Hematopoietic multipotent progenitor cell treated with erythropoietin and hydrocortisone succinate and interleukin-3 and kit ligand, for 8 days (in vitro differentiated cells): ENCODE measurements around the gene VPS37D.
A peak's percentile ranks its signal among the peaks of the same experiment; 100 is the strongest.

ENCODE experiments used
- DNase-seq: peaks from one replicate; pipeline ENCODE4 v3.0.0-alpha.2; 2015

Gene VPS37D

DNA sequence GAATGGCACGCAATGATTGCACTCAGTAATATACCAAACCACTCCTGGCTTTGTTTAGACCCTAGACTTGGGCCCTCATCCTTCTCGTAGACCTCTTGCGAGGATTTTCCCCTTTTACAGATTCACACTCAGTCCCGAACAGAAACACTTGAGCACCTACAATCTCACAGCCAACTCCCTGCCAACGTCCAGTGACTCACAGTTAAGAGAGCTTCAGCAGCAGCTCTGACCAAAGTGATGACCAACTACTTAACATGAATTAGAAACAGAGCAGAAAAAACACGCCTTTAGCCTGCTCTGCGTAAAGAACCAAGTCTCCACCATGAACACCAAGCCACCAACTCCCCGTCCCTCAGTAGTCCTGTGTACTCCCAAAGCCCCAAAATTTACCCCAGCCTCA is 13.4 kb downstream of the VPS37D start:
- DNase-seq: no peak

DNA sequence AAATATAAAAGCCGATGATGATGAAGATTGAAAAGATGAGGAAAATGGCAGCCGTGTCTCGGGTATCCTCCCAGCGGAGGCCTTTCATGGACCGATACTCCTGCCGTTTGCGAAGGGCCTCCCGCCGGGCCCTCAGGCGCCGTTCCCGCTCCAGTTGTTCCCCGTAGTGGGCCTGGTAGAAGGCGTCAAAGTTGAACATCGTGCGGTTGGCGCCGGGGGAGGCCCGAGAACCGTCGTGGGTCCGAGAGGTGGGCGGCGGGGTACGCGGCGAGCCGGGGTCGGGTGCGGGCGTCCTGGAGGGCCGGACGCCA is 15.1 kb downstream of the VPS37D start:
- no peak for DNase-seq

- DNase-seq: peak; percentile 93
Observed at GRCh38 chr7:73683056-73683787, 15.6 kb downstream of the VPS37D start, which contains the start of the genes BUD23 and DNAJC30. Gene BUD23, plus strand, starts transcription at chr7:73683597. Its CDS starts 29 bp downstream, at chr7:73683626. Gene DNAJC30, minus strand, starts transcription at chr7:73683453. Its CDS starts 30 bp downstream, at chr7:73683423.

DNA sequence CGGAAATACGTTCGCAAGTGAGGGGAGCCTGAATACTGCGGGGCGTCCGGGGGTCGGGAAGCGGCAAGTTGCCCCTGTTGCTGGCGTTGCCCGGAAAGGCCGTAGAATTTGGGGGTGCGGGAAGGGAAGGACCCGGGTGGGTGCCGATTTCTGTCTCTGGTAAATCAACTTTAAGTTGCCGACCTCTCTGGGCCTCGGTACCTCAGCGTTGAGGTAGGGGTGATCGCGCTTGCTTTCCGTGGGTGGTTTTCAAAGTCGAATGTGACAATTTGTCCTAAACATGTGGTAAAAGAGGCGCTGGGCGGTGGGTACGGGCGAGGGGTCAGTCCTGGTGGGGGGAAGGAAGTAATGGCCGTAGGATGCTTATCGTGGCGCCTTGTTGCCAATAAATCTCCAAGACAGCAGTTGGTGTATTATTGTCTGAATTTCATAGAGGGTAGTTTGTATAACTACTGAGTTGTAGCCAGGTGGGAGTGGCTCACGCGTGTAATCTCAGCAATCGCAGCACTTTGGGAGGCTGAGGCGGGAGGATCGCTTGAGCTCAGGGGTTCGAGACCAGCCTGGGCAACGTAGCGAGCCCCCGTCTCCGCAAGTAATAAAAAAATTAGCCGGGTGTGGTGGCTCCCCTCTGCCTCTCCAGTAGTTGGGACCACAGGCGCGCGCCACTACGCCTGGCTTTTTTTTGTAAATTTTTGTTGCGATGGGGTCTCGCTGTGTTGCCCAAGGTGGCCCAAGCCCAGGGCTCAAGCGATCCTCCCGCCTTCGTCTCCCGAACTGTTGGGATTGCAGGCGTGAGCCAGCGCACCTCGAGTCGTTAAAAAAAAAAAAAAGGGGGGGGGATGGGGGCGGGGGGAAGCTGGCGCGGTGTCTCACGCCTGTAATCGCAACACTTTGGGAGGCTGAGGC is 16.4 kb downstream of the VPS37D start:
- DNase-seq: peak; percentile 31

GRCh38 chr7:73685311-73685710 is 17.7 kb downstream of the VPS37D start:
- DNase-seq: no peak

DNA sequence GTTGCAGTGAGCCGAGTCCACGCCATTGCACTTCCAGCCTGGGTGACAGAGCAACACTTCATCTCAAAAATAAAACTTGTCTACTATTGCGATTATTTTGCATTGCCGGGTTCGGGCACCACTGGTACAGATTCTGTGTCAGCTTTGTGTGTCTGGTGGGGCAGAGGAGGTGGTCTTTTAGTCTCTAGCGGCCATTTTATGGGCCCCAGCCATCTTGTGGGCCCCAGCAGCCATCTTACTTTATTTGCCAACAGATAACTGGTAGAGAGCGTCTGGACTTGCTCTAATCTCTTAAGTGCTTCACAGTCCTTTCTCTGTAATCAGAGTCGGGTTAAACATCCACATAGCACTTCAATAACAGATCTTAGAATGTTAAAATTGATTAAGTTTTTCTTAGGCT is 20.7 kb downstream of the VPS37D start:
- DNase-seq: no peak

- DNase-seq: no peak
Observed at GRCh38 chr7:73690646-73691045, 23.0 kb downstream of the VPS37D start.

DNA sequence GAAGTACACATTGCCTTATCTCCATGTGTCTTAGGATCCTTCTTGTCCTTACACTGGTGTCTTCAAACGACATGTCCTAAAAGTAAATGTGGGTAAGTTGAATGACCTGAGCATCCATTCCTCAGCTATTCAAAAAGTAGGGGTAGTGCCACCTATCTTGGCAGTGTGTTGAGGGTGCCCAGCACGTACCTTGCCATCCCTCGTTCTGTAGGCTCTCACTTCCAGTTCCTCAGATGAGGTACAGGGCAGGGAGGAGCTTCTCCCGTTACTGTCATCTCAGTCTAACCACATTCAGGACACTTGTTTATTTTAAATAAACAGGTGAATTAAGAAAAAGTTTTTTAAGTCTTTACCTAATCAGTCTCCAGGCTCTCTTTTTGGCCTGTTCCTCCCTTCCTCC is 28.7 kb downstream of the VPS37D start:
- DNase-seq: no peak

DNA sequence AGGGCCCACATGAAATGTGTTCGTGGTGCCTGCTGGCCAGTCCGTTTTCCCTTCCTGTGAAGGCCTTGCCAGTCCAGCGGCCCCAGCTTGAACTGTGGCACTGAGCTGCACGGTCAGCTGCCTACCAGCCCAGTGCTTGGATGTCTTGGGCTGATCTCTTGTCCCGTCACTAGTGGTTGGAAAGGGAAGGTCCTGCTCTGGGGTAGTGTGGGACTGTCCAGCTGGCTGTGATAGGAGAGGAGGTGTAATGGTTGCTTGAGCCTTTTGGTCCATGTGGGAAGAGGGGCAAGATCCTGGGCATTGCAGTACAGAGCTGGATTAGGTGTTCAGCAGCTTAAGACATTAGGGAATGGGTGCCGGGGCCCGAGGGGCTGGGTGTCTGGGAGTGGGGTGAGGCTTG is 30.8 kb downstream of the VPS37D start:
- DNase-seq: no peak

DNA sequence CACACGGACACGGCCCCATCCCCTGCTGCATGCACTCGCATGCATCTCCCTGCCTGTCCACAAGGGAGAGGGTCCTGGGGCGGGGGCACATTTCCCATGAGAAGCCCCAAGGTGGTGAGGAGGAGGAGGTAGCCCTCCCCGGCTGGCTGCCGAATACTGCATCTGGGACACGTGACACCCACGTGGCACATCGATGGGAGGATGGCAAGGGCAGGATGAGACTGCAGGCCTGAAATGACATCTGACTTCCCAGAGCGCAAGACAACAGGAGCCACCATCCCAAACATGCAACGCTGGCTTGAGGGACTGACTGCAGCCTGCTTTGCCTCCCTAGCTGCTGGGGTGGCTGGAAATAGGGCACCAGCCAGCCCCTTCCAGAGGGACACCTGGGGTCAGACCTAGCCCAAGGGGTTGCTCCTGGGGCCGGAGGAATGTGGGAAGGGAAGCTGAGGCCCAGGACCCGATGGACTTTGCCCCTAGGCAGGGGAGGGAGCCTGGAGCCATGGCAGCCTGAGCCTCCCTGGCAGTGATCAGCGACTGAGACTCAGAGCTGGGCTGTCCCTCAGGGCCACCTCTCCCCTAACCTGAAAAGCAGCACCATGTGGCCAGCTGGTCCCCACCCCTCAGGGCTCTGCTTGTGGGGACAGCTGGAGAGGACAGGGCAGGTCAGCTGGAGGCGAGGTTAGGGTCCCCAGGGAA is 31.9 kb downstream of the VPS37D start:
- no peak for DNase-seq

GRCh38 chr7:73700069-73700423 is 32.4 kb downstream of the VPS37D start:
- DNase-seq: no peak

DNA sequence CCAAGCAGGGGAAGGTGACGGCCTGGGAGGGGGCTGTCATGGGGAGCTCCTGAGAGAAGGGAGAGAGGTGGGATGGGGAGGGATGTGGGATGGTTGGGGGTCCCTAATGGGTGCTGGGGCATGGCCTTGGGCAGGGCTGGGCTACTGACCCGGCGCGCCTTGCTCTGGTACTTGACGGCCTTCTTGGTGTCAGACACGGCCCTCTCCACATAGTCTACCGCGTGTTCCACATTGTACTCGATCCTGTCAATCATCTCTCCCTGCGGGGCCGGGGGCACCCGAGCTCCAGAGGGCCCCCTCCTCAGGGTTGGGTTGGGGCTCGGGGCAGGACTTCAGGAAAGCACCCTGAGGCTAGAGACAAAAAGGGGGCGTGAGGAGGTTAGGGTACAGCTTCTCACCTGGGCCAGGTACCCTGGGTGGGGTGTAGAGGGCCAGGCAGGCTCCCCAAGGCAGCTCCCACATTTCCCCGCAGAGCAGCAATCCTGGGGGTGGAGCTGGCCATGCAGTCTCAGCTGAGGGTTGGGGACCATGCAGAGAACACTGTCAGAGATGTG is 33.0 kb downstream of the VPS37D start:
- DNase-seq: no peak

DNA sequence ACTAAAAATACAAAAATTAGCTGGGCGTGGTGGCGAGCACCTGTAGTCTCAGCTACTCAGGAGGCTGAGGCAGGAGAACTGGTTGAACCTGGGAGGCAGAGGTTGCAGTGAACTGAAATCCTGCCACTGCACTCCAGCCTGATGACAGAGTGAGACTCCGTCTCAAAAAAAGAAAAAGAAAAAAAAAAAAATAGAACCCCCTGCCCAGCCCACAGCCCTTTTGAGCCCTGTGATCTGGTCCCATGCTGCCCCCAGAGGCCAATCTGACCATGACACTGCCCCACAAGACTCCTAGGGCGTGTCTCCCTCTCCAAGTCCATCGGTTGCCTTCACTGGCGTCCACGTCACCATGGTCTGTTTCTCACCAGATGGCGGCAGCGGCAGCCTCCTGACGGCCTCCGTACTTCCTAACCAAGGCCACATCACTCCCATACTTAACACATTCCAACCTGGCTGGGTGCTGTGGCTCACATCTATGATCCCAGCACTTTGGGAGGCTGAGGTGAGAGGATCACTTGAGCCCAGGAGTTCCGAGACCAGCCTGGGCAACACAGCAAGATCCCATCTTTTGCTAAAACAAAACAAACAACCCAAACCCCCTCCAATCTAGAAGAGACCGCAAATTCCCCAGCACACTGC is 33.8 kb downstream of the VPS37D start:
- DNase-seq: peak; percentile 56

- no peak for DNase-seq
Observed at GRCh38 chr7:73702226-73702625, 34.6 kb downstream of the VPS37D start.

GRCh38 chr7:73702665-73703064 is 35.0 kb downstream of the VPS37D start:
- no peak for DNase-seq

DNA sequence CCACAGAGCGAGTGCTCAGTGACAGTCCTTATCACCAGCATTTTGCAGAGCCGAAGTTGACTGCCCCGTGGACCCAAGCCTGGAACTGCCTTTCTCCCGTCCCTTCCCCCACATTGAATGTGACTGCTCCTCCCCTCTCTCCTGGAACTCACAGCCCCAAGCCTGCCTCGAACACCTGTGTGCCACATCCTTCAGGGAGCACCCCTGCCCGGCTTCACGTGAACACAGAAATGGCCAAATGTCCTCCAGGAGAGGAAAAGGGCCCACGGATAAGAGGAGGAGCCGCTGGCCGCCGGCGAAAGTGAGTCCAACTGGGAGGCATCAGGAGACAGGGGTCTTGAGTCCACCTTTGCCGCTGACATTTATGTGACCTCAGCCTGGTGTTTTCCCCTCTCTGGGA is 35.6 kb downstream of the VPS37D start:
- DNase-seq: no peak

- peak; percentile 58 for DNase-seq
Observed at GRCh38 chr7:73703757-73704639, 36.4 kb downstream of the VPS37D start.

- no peak for DNase-seq
Observed at GRCh38 chr7:73704640-73705550, 37.3 kb downstream of the VPS37D start.

DNA sequence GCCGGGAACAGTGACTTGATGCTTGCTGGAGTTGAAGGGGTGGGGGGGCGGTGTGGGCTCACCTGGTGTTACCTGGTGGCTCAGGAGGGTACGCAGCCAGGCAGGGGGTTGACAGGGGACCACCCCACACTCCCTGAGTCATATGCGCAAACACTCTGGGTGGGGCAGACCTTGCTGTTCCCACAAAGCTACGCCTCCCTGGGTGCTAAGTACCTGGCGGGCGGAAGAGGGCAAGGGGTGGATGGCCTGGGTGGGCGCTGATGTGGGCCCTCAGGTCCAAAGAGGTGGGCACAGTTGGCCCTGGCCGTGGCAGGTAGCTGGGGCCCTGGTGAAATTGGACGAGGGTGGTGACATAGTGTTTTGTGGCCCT is 37.9 kb downstream of the VPS37D start:
- DNase-seq: no peak
